DND-41 (cell line): ENCODE measurements around the gene ARPC4.

Experiments used
- ATAC-seq: fragments of 200-7000 bp; cut with Tn5 transposase; 3 replicates; pipeline ENCODE4 v1.9.1; 2021; ENCODE audit warnings: low read depth; ENCODE audit not compliant: insufficient read depth
- DNase-seq: peaks from one replicate; pipeline ENCODE4 v3.0.0-alpha.2; 2020
- H2AFZ ChIP-seq: 2 replicates; pipeline ENCODE4 v1.6.0; 2012; ENCODE audit warnings: low read depth, low read length
- H3K27ac ChIP-seq: 2 replicates; pipeline ENCODE4 v1.5.1; 2012; ENCODE audit warnings: low read length, inconsistent platforms
- H3K27me3 ChIP-seq: fragments of 200-600 bp; sonication (generic); 2 replicates; pipeline ENCODE4 v1.6.0; 2012; ENCODE audit warnings: low read length, mild to moderate bottlenecking, inconsistent platforms; ENCODE audit not compliant: insufficient read depth, poor library complexity
- H3K36me3 ChIP-seq: 2 replicates; pipeline ENCODE4 v1.5.1; 2012; ENCODE audit warnings: low read length, inconsistent platforms; ENCODE audit not compliant: insufficient read depth
- H3K4me1 ChIP-seq: 2 replicates; pipeline ENCODE4 v1.5.1; 2012; ENCODE audit warnings: mild to moderate bottlenecking, low read length; ENCODE audit not compliant: insufficient read depth
- H3K4me2 ChIP-seq: 2 replicates; pipeline ENCODE4 v1.6.0; 2012; ENCODE audit warnings: mild to moderate bottlenecking, moderate library complexity, low read length, inconsistent platforms; ENCODE audit not compliant: insufficient read depth
- H3K4me3 ChIP-seq, 2 experiments: fragments of 200-600 bp in 1 of 2; shearing (Covaris generic) in 1 of 2; 2 replicates each; pipeline ENCODE4 v1.5.1; 2012 to 2016; ENCODE audit warnings: inconsistent platforms in 2 of 2, low read length in 2 of 2, mild to moderate bottlenecking in 2 of 2, low read depth in 1 of 2, moderate library complexity in 1 of 2
- H3K79me2 ChIP-seq: 2 replicates; pipeline ENCODE4 v1.6.0; 2012; ENCODE audit warnings: low read length, inconsistent platforms; ENCODE audit not compliant: insufficient read depth
- H3K9ac ChIP-seq: 2 replicates; pipeline ENCODE4 v1.6.0; 2012; ENCODE audit warnings: low read depth, mild to moderate bottlenecking, inconsistent platforms, low read length, moderate library complexity
- H3K9me3 ChIP-seq: 2 replicates; pipeline ENCODE4 v1.5.1; 2012; ENCODE audit warnings: low read length, moderate library complexity, mild to moderate bottlenecking, inconsistent platforms; ENCODE audit not compliant: insufficient read depth, severe bottlenecking
- H4K20me1 ChIP-seq: 2 replicates; pipeline ENCODE4 v1.6.0; 2012; ENCODE audit warnings: low read length; ENCODE audit not compliant: insufficient read depth
- CTCF ChIP-seq: IDR thresholded peaks from 2 replicates; pipeline ENCODE4 v1.5.1; 2012; ENCODE audit warnings: borderline replicate concordance, low read length, moderate library complexity, mild to moderate bottlenecking; ENCODE audit not compliant: poor library complexity, severe bottlenecking; ENCODE audit errors: extremely low read depth
- EZH2 ChIP-seq: IDR thresholded peaks from 3 replicates; pipeline ENCODE4 v1.6.1; 2012; ENCODE audit warnings: borderline replicate concordance, low read depth, mild to moderate bottlenecking, moderate library complexity, low read length, inconsistent platforms; ENCODE audit not compliant: severe bottlenecking

The ARPC4 gene

GRCh38 chr3:9809239-9809614, 16.3 kb downstream of the ARPC4 start:
- Histone ChIP-seq H3K4me1 (no peaks in the 10 kb centered on the region), H2AFZ (no peak overlapping the region), H3K36me3 (peaks cover 81% of the 10 kb centered on the region), H4K20me1 (peaks cover 8% of the 10 kb centered on the region), H3K4me3 (no peak overlapping the region), H3K27ac (no peak overlapping the region), H3K9me3 (no peaks in the 10 kb centered on the region), H3K9ac (no peak overlapping the region), H3K79me2 (no peaks in the 10 kb centered on the region), H3K4me2 (no peak overlapping the region), H3K27me3 (no peaks in the 10 kb centered on the region)
- DNase-seq: no peak
- ATAC-seq: no peak
- no peak for TF ChIP-seq CTCF
- no peak for TF ChIP-seq EZH2

GRCh38 chr3:9809615-9810432, 16.9 kb downstream of the ARPC4 start, which contains the start of gene TTLL3:
Gene TTLL3 (plus strand): TSS chr3:9810262. CDS start chr3:9810662, 400 bp downstream.
- peaks cover 8% of the 10 kb centered on the region for H4K20me1 ChIP-seq
- DNase-seq (no peak), ATAC-seq (no peak)
- no peak within 1 kb of the TSS for H3K4me2 ChIP-seq
- H3K79me2 ChIP-seq: no peaks in the 10 kb centered on the region
- TF ChIP-seq CTCF: no peak
- TF ChIP-seq EZH2: no peak
- H3K36me3 ChIP-seq: peaks cover 76% of the 10 kb centered on the region
- no peak within 1 kb of the TSS for H3K27ac ChIP-seq
- no peaks in the 10 kb centered on the region for H3K4me1 ChIP-seq
- no peaks in the 10 kb centered on the region for H3K27me3 ChIP-seq
- H3K9me3 ChIP-seq: no peaks in the 10 kb centered on the region
- no peak within 1 kb of the TSS for H3K9ac ChIP-seq
- no peak within 1 kb of the TSS for H2AFZ ChIP-seq
- H3K4me3 ChIP-seq: no peak within 1 kb of the TSS

GRCh38 chr3:9810433-9810770, 17.5 kb downstream of the ARPC4 start:
- Histone ChIP-seq H3K4me3 (no peak overlapping the region), H3K9me3 (no peaks in the 10 kb centered on the region), H3K4me2 (no peak overlapping the region), H2AFZ (no peak overlapping the region), H3K27me3 (no peaks in the 10 kb centered on the region), H4K20me1 (peaks cover 6% of the 10 kb centered on the region), H3K79me2 (no peaks in the 10 kb centered on the region), H3K9ac (no peak overlapping the region), H3K4me1 (no peaks in the 10 kb centered on the region), H3K36me3 (peaks cover 72% of the 10 kb centered on the region), H3K27ac (no peak overlapping the region)
- DNase-seq (no peak), ATAC-seq (no peak)
- TF ChIP-seq CTCF: no peak
- TF ChIP-seq EZH2: no peak

GRCh38 chr3:9810846-9811245, 18.0 kb downstream of the ARPC4 start:
- Histone ChIP-seq H3K79me2 (no peaks in the 10 kb centered on the region), H3K27me3 (no peaks in the 10 kb centered on the region), H3K4me1 (no peaks in the 10 kb centered on the region), H3K27ac (no peak overlapping the region), H3K9me3 (no peaks in the 10 kb centered on the region), H2AFZ (no peak overlapping the region), H3K4me3 (no peak overlapping the region), H3K9ac (no peak overlapping the region), H4K20me1 (peaks cover 5% of the 10 kb centered on the region), H3K36me3 (peaks cover 72% of the 10 kb centered on the region), H3K4me2 (no peak overlapping the region)
- no peak for TF ChIP-seq CTCF
- no peak for TF ChIP-seq EZH2
- ATAC-seq (no peak), DNase-seq (no peak)
